Stimulated activated CD8-positive, alpha-beta memory T cell treated with anti-CD3 and anti-CD28 coated beads, Interleukin-7, amount 100 ng/mL, for 1 hour (primary cell): Measurements from ENCODE around the gene HNRNPA1.
"Not testable (repeated sequence)": the region's sequence is repeated elsewhere in the genome, so short reads cannot be mapped to it uniquely, and the experiment has no call there.

Source experiments
- DNase-seq, 2 donors: peaks; one replicate each; pipeline ENCODE4 v3.0.0-alpha.2; 2020; ENCODE audit warnings: low read depth in 2 of 2

The HNRNPA1 gene

GRCh38 chr12:54276368-54276767 is 4.2 kb upstream of the HNRNPA1 start:
- DNase-seq = no peak

DNA sequence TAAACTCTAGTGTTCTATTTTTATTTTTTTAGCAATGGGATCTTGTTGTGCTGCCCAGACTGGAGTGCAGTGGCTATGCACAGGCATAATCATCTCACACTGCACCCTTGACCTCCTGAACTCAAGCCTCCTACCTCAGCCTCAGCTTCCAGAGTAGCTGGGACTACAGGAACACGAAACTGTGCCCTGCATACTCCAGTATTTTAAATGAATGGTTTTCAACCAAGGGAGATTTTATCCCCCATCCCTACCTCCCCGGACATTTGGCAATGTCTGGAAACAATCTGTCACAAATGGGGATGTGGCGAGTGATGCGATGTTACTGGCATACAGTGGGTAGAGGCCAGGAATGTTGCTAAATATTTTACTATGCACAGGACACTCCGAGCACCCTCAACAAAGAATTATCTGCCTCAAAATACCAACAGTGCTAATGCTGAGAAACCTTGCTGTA is 2.7 kb upstream of the HNRNPA1 start:
- DNase-seq = no peak

DNA sequence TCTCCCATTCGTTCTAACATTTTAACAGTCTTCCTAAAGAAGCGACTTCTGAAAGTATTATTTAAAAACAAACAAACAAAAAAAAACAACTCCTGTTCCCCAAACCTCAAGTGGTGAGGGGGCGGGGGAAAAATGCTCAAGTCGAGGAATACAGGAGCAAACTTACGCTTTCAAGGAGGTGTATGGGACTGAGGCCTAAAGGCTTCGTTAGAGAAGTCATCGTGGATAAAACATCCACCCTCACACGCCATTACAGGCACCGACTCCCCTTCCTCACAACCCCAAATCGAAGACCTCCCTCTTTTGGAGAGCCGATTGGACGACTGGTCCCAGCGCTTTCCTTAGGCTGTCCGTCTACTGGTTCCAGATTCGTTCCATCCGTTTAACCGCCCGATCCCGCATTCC is 1.3 kb upstream of the HNRNPA1 start:
- no peak for DNase-seq

GRCh38 chr12:54279632-54280467 is 676 bp upstream of the HNRNPA1 start, which contains the start of gene CBX5:
CBX5 (minus strand) TSS chr12:54280122; CDS start chr12:54257650, 22,472 bp downstream.
- DNase-seq = peak; percentile 99

- DNase-seq = not testable (repeated sequence)
These were observed 724 bp downstream of the HNRNPA1 start for GRCh38 chr12:54281261-54281638.

DNA sequence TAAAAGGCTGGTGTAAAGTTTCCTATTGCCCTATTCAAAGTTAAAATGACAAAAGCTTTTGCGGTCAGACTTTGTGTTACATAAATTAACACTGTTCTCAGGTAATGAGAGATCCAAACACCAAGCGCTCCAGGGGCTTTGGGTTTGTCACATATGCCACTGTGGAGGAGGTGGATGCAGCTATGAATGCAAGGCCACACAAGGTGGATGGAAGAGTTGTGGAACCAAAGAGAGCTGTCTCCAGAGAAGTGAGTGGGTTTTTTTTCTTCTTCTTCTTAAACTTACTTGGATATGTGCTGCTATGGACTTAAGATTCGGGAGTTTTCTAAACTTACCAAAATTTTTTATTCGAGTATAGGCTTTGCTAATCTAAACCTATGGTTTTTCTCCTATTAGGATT is 1.2 kb downstream of the HNRNPA1 start:
- not testable (repeated sequence) for DNase-seq

DNA sequence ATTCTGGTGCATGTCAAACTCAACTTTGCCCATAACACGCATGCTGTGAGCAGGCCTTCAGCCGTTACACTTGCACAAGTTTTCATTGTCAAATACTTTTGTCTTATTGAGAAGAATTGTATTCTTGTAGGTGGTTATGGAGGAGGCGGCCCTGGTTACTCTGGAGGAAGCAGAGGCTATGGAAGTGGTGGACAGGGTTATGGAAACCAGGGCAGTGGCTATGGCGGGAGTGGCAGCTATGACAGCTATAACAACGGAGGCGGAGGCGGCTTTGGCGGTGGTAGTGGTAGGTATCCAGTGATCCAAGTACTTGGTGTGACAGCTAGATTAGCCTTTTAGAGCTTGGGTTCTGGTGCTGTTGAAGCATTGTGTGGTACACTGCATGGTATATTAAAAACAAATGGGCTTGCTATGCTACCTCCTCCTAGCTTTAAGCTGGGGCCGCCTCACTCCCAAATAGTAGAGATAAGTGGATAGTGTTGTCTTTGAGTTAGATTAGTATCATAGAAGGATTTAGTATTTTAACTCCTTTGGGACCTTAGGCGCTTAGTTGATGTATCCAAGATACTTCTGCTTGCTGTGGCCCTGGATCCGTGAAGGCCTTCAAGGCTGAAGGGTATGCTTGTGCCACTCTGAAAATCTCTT is 2.5 kb downstream of the HNRNPA1 start:
- DNase-seq = no peak

DNA sequence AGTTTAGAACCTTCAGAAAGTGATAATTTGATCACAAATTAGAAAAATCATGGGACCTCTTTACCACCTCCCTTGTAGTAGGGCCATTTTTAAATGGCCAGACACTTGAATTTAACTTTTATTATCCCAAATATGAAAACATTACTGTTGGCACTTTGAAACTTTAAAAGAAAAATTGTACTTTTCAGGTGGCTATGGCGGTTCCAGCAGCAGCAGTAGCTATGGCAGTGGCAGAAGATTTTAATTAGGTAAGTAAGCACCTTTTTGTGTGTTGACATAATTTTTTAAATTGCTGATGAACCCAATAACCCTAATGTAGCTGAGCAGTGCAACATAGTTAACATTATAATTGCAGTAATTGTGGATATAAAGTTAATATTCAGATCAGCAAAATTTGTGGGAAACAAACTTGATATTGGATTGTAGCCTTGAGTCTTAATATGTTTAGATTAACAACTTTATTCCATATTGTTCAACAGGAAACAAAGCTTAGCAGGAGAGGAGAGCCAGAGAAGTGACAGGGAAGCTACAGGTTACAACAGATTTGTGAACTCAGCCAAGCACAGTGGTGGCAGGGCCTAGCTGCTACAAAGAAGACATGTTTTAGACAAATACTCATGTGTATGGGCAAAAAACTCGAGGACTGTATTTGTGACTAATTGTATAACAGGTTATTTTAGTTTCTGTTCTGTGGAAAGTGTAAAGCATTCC is 3.7 kb downstream of the HNRNPA1 start:
- DNase-seq = not testable (repeated sequence)

DNA sequence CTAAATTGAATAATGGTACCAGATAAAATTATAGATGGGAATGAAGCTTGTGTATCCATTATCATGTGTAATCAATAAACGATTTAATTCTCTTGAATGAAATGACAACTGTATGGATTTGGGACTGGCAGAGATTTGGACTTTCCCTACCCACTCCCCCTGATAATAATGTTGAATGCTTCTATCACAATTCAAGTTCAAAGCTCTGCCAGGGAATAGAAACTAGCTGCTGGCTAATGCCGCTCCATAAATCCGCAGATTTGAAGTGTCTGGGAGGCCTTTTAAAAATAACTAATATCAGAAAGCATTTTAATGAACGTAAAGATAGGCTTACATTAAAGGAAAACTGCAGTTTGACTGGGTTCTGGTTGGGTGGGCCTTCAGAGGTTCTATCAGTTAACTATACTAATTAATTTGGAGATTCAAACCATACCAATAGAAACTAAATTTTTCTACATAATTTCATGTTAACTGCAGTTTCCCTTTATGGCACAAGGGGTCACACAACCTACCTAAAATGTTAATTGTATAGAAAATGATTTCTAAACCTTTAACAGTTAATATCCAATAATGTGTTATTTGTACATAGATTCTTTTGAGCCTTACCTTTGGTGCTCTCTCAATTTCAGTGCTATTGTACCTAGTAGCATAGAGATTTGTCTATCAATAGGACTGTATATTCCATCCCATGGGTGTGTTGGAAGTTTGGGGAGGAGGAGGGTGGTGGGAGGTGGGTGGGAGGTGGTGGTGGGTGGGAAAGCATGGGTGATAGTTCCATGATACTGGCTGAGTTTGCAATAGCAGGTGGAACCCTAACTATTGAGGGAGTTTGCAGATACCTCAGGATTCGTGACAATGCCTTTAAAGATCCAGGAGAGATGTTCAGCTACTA is 4.9 kb downstream of the HNRNPA1 start:
- DNase-seq = no peak

- no peak for DNase-seq
These were observed 5.8 kb downstream of the HNRNPA1 start for GRCh38 chr12:54286042-54287030.

- DNase-seq = no peak
These were observed 7.0 kb downstream of the HNRNPA1 start for GRCh38 chr12:54287261-54288157.

DNA sequence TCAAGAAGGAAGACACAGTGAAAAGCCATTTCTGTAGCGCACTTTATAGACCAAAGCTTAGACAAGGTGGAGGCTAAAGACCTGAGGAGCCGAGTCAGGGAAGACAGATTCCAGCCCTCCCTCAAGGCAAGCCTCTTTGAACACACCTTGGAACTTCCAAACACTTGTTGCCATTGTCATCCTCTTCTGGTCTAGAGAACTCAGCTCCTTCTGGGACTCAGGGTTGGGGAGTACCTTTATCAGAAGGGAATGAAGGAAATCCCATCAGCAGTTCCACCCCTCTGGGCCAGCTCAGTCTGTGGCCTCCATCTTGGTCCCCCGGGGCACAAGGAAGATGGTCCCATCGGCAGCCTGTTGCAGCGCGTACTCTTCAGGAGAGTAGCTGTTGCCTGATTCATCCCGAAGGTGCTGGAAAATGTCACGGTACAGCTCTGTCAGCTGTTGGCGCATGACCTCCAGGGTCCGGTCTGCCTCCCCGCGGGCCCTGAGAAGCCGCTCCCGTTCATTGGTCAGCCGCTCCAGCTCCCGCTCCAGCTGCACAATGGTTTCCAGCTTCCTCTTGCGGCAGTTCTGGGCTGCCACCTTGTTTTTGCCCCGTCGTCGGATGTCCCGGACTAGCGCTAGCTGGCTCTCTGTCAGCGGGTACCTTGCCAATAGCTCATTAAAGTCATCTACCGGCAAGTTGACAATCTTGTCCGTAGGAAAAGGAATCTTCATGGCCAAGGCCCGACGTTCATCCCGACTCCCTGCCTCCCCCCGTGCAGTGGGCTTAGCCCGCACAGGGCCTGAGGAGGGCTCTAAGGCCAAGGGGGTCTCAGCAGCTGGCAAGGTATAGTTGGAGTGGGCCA is 11.8 kb downstream of the HNRNPA1 start:
- no peak for DNase-seq

DNA sequence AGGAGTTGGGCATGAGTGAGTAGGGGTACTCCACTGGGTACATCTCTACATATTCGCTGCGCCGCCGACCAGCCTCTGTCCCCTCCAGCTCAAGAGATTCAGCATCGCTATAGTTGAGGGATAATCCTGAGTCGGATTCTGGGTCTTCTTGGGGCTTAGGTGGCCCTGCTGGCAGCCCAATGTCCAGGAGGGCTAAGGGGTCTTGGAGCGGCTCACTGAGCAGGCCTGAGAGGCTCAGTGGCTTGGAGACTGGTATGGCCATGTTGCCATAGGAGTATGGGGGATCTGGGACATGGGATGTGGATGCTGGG is 12.4 kb downstream of the HNRNPA1 start:
- no peak for DNase-seq

DNA sequence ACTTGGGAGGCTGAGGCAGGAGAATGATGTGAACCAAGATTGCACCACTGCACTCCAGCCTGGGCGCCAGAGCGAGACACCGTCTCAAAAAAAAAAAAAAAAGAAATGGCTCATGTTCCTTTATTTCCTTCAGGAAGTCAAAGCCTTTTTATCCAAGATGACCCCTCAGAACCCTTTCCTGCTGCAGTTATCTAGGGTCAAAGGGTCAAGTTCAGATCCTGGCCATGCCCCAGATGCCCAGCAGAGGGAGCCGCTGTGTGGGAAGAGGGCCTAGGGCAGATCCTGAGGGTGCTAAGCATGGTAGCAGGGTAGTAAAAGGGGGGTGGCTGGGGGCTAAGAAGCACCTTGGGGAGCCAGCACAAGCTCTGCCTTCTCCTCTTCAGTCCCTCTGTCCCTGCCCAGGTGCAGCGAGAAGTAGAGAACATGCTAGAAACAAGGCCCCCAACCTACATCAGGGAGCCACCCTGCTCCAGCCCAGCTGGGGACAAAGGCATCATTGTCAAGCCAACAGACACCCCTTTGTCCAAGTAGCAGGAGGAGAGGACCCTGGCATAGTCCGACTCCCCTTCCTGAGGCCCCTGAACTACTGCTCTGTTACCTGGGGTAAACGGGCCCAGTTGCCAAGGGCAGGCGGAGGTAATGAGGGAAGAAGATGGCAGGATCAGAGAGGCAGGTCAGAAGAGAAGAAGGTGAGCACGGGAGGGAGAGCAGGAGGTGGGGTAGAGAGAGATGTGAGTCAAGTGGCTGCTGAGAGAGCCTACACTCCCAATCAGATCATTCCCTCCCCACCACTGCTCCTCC is 13.8 kb downstream of the HNRNPA1 start:
- DNase-seq = peak in 1 of 2 donors; percentile 27

GRCh38 chr12:54294953-54295566 is 14.5 kb downstream of the HNRNPA1 start:
- DNase-seq = no peak

DNA sequence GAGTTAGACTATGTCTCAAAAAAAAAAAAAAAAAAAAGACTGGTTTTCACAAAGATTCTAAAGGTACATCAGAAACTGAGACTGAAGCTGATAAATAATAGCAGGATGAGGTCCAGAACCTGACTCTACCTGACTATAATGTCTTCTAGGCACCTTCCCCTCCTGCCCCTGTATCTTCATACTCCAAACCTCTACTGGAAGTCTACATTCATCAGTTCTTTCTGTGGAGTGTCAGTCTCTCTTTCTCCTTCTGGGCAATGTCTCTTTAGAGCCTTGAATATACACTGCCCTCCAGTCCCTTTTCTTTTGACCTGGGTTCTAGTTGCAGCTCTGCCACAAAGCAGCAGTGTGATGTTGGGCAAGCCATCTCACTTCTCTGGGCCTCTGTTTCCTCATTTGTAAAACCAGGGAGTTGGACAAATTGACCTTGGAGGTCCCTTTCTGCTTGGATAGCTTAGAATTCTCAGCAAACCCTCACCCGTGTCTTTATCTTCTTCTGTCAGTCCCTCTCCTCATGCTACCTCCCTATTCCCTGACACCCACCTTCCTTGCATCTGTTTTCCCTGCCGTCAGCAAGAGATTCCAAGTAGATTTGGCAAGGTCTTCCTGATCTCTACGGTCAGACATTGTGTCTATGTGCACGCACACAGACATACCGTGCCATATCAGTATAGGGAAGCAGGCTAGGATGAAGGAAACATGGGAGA is 16.0 kb downstream of the HNRNPA1 start:
- no peak for DNase-seq
